ENCODE measurements around the gene VWA2.

Gene VWA2

GRCh38 chr10:114323023-114323422 lies 84.0 kb downstream of the VWA2 start:
- no peak for DNase-seq (ENCODE audit: low read depth)
- TF ChIP-seq CTCF (conservative IDR thresholded peaks at IDR 0.05; ENCODE audit: control insufficient read depth, insufficient read depth, low read depth, low read length) = no peak
- H3K4me3 ChIP-seq (ENCODE audit: control insufficient read depth, low read depth, low read length) = no peak overlapping the region

- no peak for DNase-seq (ENCODE audit: low read depth)
- TF ChIP-seq CTCF (conservative IDR thresholded peaks at IDR 0.05; ENCODE audit: control insufficient read depth, insufficient read depth, low read depth, low read length) = no peak
- H3K4me3 ChIP-seq (ENCODE audit: control insufficient read depth, low read depth, low read length) = no peak overlapping the region
These were observed 87.7 kb downstream of the VWA2 start for GRCh38 chr10:114326795-114327194.

- H3K4me3 ChIP-seq (ENCODE audit: control insufficient read depth, low read depth, low read length) = no peak overlapping the region
- TF ChIP-seq CTCF (conservative IDR thresholded peaks at IDR 0.05; ENCODE audit: control insufficient read depth, insufficient read depth, low read depth, low read length) = no peak
- no peak for DNase-seq (ENCODE audit: low read depth)
These were observed 88.7 kb downstream of the VWA2 start for GRCh38 chr10:114327537-114328440.

- no peak for DNase-seq (ENCODE audit: low read depth)
- H3K4me3 ChIP-seq (ENCODE audit: control insufficient read depth, low read depth, low read length) = no peak overlapping the region
- no peak for TF ChIP-seq CTCF (conservative IDR thresholded peaks at IDR 0.05; ENCODE audit: control insufficient read depth, insufficient read depth, low read depth, low read length)
These were observed 89.4 kb downstream of the VWA2 start for GRCh38 chr10:114328441-114328812.

- DNase-seq (ENCODE audit: low read depth) = no peak
- TF ChIP-seq CTCF (conservative IDR thresholded peaks at IDR 0.05; ENCODE audit: control insufficient read depth, insufficient read depth, low read depth, low read length) = no peak
These were observed 89.8 kb downstream of the VWA2 start for GRCh38 chr10:114328874-114329273.

GRCh38 chr10:114329634-114330365 lies 90.7 kb downstream of the VWA2 start:
- no peak for TF ChIP-seq CTCF (conservative IDR thresholded peaks at IDR 0.05; ENCODE audit: control insufficient read depth, insufficient read depth, low read depth, low read length)
- H3K4me3 ChIP-seq (ENCODE audit: control insufficient read depth, low read depth, low read length) = no peak overlapping the region
- no peak for DNase-seq (ENCODE audit: low read depth)

More at GRCh38 chr10:114328874-114329273, 89.8 kb downstream of the VWA2 start:
- no peak overlapping the region for H3K4me3 ChIP-seq (ENCODE audit: control insufficient read depth, low read depth, low read length)
